ENCODE results near the gene NPAS4. TPM values are rescaled to one million over a fixed set of nuclear protein-coding genes. Genes with fewer than 3 reads are reported as not detected.

NPAS4 gene
- total RNA-seq, 1 donor from 2014 or later, result 0.20 TPM

DNA sequence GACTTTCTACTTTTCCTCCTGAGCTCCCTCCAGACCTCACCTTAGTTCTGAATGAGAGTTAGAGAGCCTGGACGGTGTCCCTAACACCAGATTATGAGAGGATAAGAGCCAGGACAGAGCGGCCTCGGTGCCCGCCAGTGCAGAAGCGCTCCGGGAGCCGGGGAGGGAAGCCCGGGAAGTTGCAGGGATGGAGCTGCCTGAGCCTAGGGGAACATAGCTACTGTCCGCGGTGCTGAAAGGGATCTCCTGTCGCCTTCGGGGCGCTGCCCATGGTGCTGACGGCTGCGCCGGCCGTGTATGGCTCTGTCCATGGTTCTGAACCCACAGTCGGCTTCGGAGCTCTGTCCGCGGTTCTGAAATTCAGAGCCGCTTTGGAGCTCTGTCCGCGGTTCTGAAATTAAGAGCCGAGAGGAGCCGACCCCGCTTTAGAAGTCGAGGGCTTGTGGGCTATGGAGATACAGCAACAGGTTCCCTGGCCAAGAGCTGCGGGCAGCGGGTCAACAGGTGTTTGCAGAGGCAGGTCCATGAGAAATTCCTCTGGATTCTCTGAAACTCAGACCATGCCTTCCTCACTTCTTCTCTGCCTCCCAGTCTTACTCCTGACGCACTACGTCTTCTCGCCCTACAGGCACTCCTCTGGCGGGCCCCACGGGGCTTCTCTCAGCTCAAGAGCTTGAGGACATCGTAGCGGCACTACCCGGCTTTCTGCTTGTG lies 814 bp downstream of the NPAS4 start:
- no peak overlapping the region for H3K9ac ChIP-seq (ENCODE audit: low read length)
- no peaks in the 10 kb centered on the region for H3K9me3 ChIP-seq (ENCODE audit: insufficient read depth, low read depth, low read length)
- Mint-ChIP-seq H3K4me3 (ENCODE audit: unreplicated experiment) (no peak overlapping the region), H3K4me1 (ENCODE audit: low read depth, unreplicated experiment) (peaks cover 19% of the 10 kb centered on the region), H3K9me3 (ENCODE audit: unreplicated experiment) (peaks cover 14% of the 10 kb centered on the region), H3K27ac (ENCODE audit: unreplicated experiment) (no peak overlapping the region), H3K36me3 (ENCODE audit: low read depth, unreplicated experiment) (peaks cover 24% of the 10 kb centered on the region), H3K27me3 (ENCODE audit: low read depth, unreplicated experiment) (peaks cover 35% of the 10 kb centered on the region)
- peak; percentile 72 for DNase-seq (ENCODE audit: low read depth)
- peak; percentile 52 for FAIRE-seq
- no peak overlapping the region for H2AFZ ChIP-seq (ENCODE audit: low read depth, low read length)
- H3K27me3 ChIP-seq (ENCODE audit: insufficient read depth, low read length), result peaks cover 19% of the 10 kb centered on the region
- peaks cover 12% of the 10 kb centered on the region for H3K4me1 ChIP-seq (ENCODE audit: insufficient read depth, low read length)
- no peak overlapping the region for H3K27ac ChIP-seq (ENCODE audit: low read depth, low read length)
- no peaks in the 10 kb centered on the region for H3K79me2 ChIP-seq (ENCODE audit: insufficient read depth, low read length)
- no peak overlapping the region for H3K4me3 ChIP-seq (ENCODE audit: insufficient read depth, low read depth, low read length)
- no peak overlapping the region for H3K4me2 ChIP-seq (ENCODE audit: low read length)
- peaks cover 52% of the 10 kb centered on the region for H4K20me1 ChIP-seq (ENCODE audit: insufficient read depth, low read length)
- TF ChIP-seq EZH2 (IDR thresholded peaks at IDR 0.05; ENCODE audit: insufficient read depth, low read length), result peak; percentile 58
- TF ChIP-seq, protein P1, sequence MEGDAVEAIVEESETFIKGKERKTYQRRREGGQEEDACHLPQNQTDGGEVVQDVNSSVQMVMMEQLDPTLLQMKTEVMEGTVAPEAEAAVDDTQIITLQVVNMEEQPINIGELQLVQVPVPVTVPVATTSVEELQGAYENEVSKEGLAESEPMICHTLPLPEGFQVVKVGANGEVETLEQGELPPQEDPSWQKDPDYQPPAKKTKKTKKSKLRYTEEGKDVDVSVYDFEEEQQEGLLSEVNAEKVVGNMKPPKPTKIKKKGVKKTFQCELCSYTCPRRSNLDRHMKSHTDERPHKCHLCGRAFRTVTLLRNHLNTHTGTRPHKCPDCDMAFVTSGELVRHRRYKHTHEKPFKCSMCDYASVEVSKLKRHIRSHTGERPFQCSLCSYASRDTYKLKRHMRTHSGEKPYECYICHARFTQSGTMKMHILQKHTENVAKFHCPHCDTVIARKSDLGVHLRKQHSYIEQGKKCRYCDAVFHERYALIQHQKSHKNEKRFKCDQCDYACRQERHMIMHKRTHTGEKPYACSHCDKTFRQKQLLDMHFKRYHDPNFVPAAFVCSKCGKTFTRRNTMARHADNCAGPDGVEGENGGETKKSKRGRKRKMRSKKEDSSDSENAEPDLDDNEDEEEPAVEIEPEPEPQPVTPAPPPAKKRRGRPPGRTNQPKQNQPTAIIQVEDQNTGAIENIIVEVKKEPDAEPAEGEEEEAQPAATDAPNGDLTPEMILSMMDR (IDR thresholded peaks at IDR 0.05; ENCODE audit: insufficient read depth, low read depth, low read length), result no peak
- H3K36me3 ChIP-seq (ENCODE audit: insufficient read depth, low read length), result no peaks in the 10 kb centered on the region

DNA sequence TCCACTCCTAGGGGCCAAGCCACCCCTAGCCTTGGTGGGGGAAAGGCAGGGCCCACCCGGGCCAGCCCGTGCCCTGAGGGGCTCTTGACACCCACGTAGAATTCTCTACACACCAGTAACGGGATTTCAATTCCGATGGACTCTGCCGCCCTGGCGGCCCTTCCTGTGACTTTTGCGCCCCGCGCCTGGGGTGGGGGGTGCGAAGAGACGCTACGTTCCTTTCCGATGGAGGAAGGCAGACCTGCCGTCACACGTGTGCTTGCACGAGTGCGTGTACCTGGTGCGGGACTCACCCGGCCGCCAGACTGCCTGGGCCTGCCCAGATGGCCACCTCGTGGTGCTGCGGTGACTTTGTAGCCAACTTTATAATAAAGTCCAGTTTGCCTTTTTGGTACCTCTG lies 5.5 kb downstream of the NPAS4 start:
- no peaks in the 10 kb centered on the region for H3K4me1 ChIP-seq (ENCODE audit: insufficient read depth, low read length)
- no peak overlapping the region for H3K27ac ChIP-seq (ENCODE audit: low read depth, low read length)
- H2AFZ ChIP-seq (ENCODE audit: low read depth, low read length), result no peak overlapping the region
- H3K9me3 ChIP-seq (ENCODE audit: insufficient read depth, low read depth, low read length), result no peaks in the 10 kb centered on the region
- H3K27ac Mint-ChIP-seq (ENCODE audit: unreplicated experiment), result no peak overlapping the region
- no peak overlapping the region for H3K4me2 ChIP-seq (ENCODE audit: low read length)
- DNase-seq (ENCODE audit: low read depth) (no peak), FAIRE-seq (no peak)
- H3K36me3 ChIP-seq (ENCODE audit: insufficient read depth, low read length), result no peaks in the 10 kb centered on the region
- peaks cover 25% of the 10 kb centered on the region for H3K27me3 Mint-ChIP-seq (ENCODE audit: low read depth, unreplicated experiment)
- no peaks in the 10 kb centered on the region for H3K79me2 ChIP-seq (ENCODE audit: insufficient read depth, low read length)
- H3K4me1 Mint-ChIP-seq (ENCODE audit: low read depth, unreplicated experiment), result no peaks in the 10 kb centered on the region
- H3K9ac ChIP-seq (ENCODE audit: low read length), result no peak overlapping the region
- peaks cover 4% of the 10 kb centered on the region for H3K9me3 Mint-ChIP-seq (ENCODE audit: unreplicated experiment)
- H4K20me1 ChIP-seq (ENCODE audit: insufficient read depth, low read length), result peaks cover 14% of the 10 kb centered on the region
- no peak overlapping the region for H3K4me3 ChIP-seq (ENCODE audit: insufficient read depth, low read depth, low read length)
- TF ChIP-seq, protein P1 (IDR thresholded peaks at IDR 0.05; ENCODE audit: insufficient read depth, low read depth, low read length), result no peak
- peaks cover 29% of the 10 kb centered on the region for H3K36me3 Mint-ChIP-seq (ENCODE audit: low read depth, unreplicated experiment)
- H3K27me3 ChIP-seq (ENCODE audit: insufficient read depth, low read length), result no peaks in the 10 kb centered on the region
- no peak overlapping the region for H3K4me3 Mint-ChIP-seq (ENCODE audit: unreplicated experiment)

DNA sequence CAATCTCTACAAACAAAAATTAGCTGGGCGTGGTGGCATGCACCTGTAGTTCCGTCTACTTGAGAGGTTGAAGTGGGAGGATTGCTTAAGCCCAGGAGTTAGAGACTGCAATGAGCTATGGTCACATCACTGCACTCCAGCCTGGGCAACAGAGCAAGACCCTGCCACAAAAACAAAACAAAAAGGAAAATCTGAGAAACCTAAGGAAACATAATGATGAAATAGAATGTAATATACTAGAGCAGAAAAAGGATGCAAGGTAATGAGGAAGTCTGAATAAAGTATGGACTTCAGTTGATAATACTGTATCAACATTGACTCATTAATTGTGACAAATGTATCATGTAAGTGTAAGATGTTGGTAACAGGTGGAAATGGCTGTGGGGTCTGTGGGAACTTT lies 8.1 kb downstream of the NPAS4 start:
- H3K4me2 ChIP-seq (ENCODE audit: low read length), result no peak overlapping the region
- H3K9me3 Mint-ChIP-seq (ENCODE audit: unreplicated experiment), result peaks cover 2% of the 10 kb centered on the region
- no peak overlapping the region for H3K27ac ChIP-seq (ENCODE audit: low read depth, low read length)
- peaks cover 17% of the 10 kb centered on the region for H3K27me3 Mint-ChIP-seq (ENCODE audit: low read depth, unreplicated experiment)
- no peak overlapping the region for H3K4me3 Mint-ChIP-seq (ENCODE audit: unreplicated experiment)
- H3K4me1 Mint-ChIP-seq (ENCODE audit: low read depth, unreplicated experiment), result no peaks in the 10 kb centered on the region
- H4K20me1 ChIP-seq (ENCODE audit: insufficient read depth, low read length), result peaks cover 2% of the 10 kb centered on the region
- no peaks in the 10 kb centered on the region for H3K36me3 ChIP-seq (ENCODE audit: insufficient read depth, low read length)
- peaks cover 19% of the 10 kb centered on the region for H3K36me3 Mint-ChIP-seq (ENCODE audit: low read depth, unreplicated experiment)
- H3K79me2 ChIP-seq (ENCODE audit: insufficient read depth, low read length), result no peaks in the 10 kb centered on the region
- H3K27ac Mint-ChIP-seq (ENCODE audit: unreplicated experiment), result no peak overlapping the region
- DNase-seq (ENCODE audit: low read depth), result no peak
- no peak overlapping the region for H2AFZ ChIP-seq (ENCODE audit: low read depth, low read length)
- H3K9ac ChIP-seq (ENCODE audit: low read length), result no peak overlapping the region
- no peak overlapping the region for H3K4me3 ChIP-seq (ENCODE audit: insufficient read depth, low read depth, low read length)
- H3K9me3 ChIP-seq (ENCODE audit: insufficient read depth, low read depth, low read length), result no peaks in the 10 kb centered on the region
- TF ChIP-seq, protein P1 (IDR thresholded peaks at IDR 0.05; ENCODE audit: insufficient read depth, low read depth, low read length), result no peak
- TF ChIP-seq EZH2 (IDR thresholded peaks at IDR 0.05; ENCODE audit: insufficient read depth, low read length), result no peak
- no peaks in the 10 kb centered on the region for H3K4me1 ChIP-seq (ENCODE audit: insufficient read depth, low read length)
- FAIRE-seq, result no peak
- H3K27me3 ChIP-seq (ENCODE audit: insufficient read depth, low read length), result no peaks in the 10 kb centered on the region
